ENCODE data around the gene HS1BP3.

Gene HS1BP3

GRCh38 chr2:20626698-20627513 is 24.0 kb downstream of the HS1BP3 start:
- no peak for DNase-seq

- no peak for DNase-seq
Measured at GRCh38 chr2:20626392-20626697, 24.6 kb downstream of the HS1BP3 start.

- DNase-seq = no peak
Measured at GRCh38 chr2:20625491-20626391, 25.2 kb downstream of the HS1BP3 start.

GRCh38 chr2:20624884-20625485 is 25.9 kb downstream of the HS1BP3 start:
- no peak for DNase-seq

- no peak for DNase-seq
Measured at GRCh38 chr2:20624156-20624883, 26.6 kb downstream of the HS1BP3 start.

- no peak for DNase-seq
Measured at GRCh38 chr2:20623741-20624155, 27.1 kb downstream of the HS1BP3 start.

- DNase-seq = no peak
Measured at GRCh38 chr2:20623241-20623640, 27.7 kb downstream of the HS1BP3 start.

- DNase-seq = no peak
Measured at GRCh38 chr2:20622731-20623130, 28.2 kb downstream of the HS1BP3 start.

GRCh38 chr2:20622296-20622686 is 28.6 kb downstream of the HS1BP3 start:
- no peak for DNase-seq

- DNase-seq = no peak
Measured at GRCh38 chr2:20621366-20622295, 29.3 kb downstream of the HS1BP3 start.

GRCh38 chr2:20620696-20621365 is 30.1 kb downstream of the HS1BP3 start:
- no peak for DNase-seq

GRCh38 chr2:20620271-20620681 is 30.6 kb downstream of the HS1BP3 start:
- no peak for DNase-seq

GRCh38 chr2:20619624-20620024 is 31.3 kb downstream of the HS1BP3 start:
- no peak for DNase-seq

GRCh38 chr2:20618886-20619521 is 31.9 kb downstream of the HS1BP3 start:
- DNase-seq = no peak

- no peak for DNase-seq
Measured at GRCh38 chr2:20618468-20618885, 32.4 kb downstream of the HS1BP3 start.

- no peak for DNase-seq
Measured at GRCh38 chr2:20617892-20618467, 32.9 kb downstream of the HS1BP3 start.

- DNase-seq = no peak
Measured at GRCh38 chr2:20617081-20617575, 33.8 kb downstream of the HS1BP3 start.

- DNase-seq = no peak
Measured at GRCh38 chr2:20616341-20616871, 34.5 kb downstream of the HS1BP3 start.

GRCh38 chr2:20615466-20616241 is 35.2 kb downstream of the HS1BP3 start:
- no peak for DNase-seq

Data from SIG-M5 (cell line).